Measurements from ENCODE around the gene R3HDM2.
"Not testable (repeated sequence)": the region's sequence is repeated elsewhere in the genome, so short reads cannot be mapped to it uniquely, and the experiment has no call there.

The R3HDM2 gene

GRCh38 chr12:57419495-57419894 lies 11.3 kb downstream of the R3HDM2 start:
- DNase-seq = no peak

- DNase-seq = no peak
These were observed 12.6 kb downstream of the R3HDM2 start for GRCh38 chr12:57418255-57418654.

GRCh38 chr12:57416039-57416996 lies 14.5 kb downstream of the R3HDM2 start:
- DNase-seq = no peak

GRCh38 chr12:57415088-57415487 lies 15.8 kb downstream of the R3HDM2 start:
- DNase-seq = no peak

GRCh38 chr12:57414160-57414559 lies 16.7 kb downstream of the R3HDM2 start:
- not testable (repeated sequence) for DNase-seq

- no peak for DNase-seq
These were observed 20.3 kb downstream of the R3HDM2 start for GRCh38 chr12:57410534-57410933.

GRCh38 chr12:57404966-57405640 lies 25.7 kb downstream of the R3HDM2 start:
- no peak for DNase-seq

- not testable (repeated sequence) for DNase-seq
These were observed 28.7 kb downstream of the R3HDM2 start for GRCh38 chr12:57402156-57402555.

- DNase-seq = no peak
These were observed 29.7 kb downstream of the R3HDM2 start for GRCh38 chr12:57401165-57401564.

GRCh38 chr12:57399718-57400463 lies 31.0 kb downstream of the R3HDM2 start:
- DNase-seq = not testable (repeated sequence)

GRCh38 chr12:57397441-57397840 lies 33.4 kb downstream of the R3HDM2 start:
- no peak for DNase-seq

- DNase-seq = no peak
These were observed 35.7 kb downstream of the R3HDM2 start for GRCh38 chr12:57395121-57395520.

GRCh38 chr12:57390174-57390573 lies 40.7 kb downstream of the R3HDM2 start:
- no peak for DNase-seq

- no peak for DNase-seq
These were observed 41.8 kb downstream of the R3HDM2 start for GRCh38 chr12:57389033-57389432.

- no peak for DNase-seq
These were observed 42.4 kb downstream of the R3HDM2 start for GRCh38 chr12:57388425-57388824.

GRCh38 chr12:57386187-57386720 lies 44.6 kb downstream of the R3HDM2 start:
- no peak for DNase-seq

- no peak for DNase-seq
These were observed 45.3 kb downstream of the R3HDM2 start for GRCh38 chr12:57385586-57385985.

GRCh38 chr12:57384478-57384877 lies 46.4 kb downstream of the R3HDM2 start:
- DNase-seq = no peak

GRCh38 chr12:57381693-57382220 lies 49.1 kb downstream of the R3HDM2 start:
- no peak for DNase-seq

- DNase-seq = no peak
These were observed 50.5 kb downstream of the R3HDM2 start for GRCh38 chr12:57380300-57380699.

- DNase-seq = no peak
These were observed 53.6 kb downstream of the R3HDM2 start for GRCh38 chr12:57377103-57377840.

- DNase-seq = no peak
These were observed 58.6 kb downstream of the R3HDM2 start for GRCh38 chr12:57372233-57372632.
